ENCODE data around the gene ARL15. TPM values are rescaled to one million over a fixed set of nuclear protein-coding genes. Genes with fewer than 3 reads are reported as not detected.

ARL15 gene
- total RNA-seq, 1 experiment from 2014 or later = 6.9 TPM

GRCh38 chr5:54184806-54185205, 125.6 kb downstream of the ARL15 start:
- Histone ChIP-seq H3K27ac (ENCODE audit: low read length) (no peak overlapping the region), H3K9me3 (ENCODE audit: low read length) (no peaks in the 10 kb centered on the region), H3K4me1 (ENCODE audit: insufficient read depth, low read length) (no peaks in the 10 kb centered on the region), H2AFZ (ENCODE audit: low read length) (no peak overlapping the region), H3K27me3 (ENCODE audit: low read length) (no peaks in the 10 kb centered on the region), H3K4me3 (ENCODE audit: low read length) (no peak overlapping the region), H3K9ac (ENCODE audit: low read length) (no peak overlapping the region), H4K20me1 (ENCODE audit: low read length) (no peaks in the 10 kb centered on the region), H3K79me2 (ENCODE audit: low read length) (no peaks in the 10 kb centered on the region), H3F3A (ENCODE audit: low read length, unreplicated experiment) (no peaks in the 10 kb centered on the region), H3K9me2 (replicated peaks; ENCODE audit: low read length) (no peaks in the 10 kb centered on the region), H3K36me3 (ENCODE audit: low read depth, low read length) (no peaks in the 10 kb centered on the region), H3K4me2 (ENCODE audit: low read length) (no peak overlapping the region)
- no peak for ATAC-seq
- ChIA-PET CTCF (no interaction called here), POLR2A (ENCODE audit: unreplicated experiment) (interaction anchor here (0.7 kb wide), 1 partner anchor 1197 kb away, joined by 31 read pairs; no protein-coding TSS in a partner anchor)
- intact Hi-C loops (cut with micrococcal nuclease) = no loop called here
- BruUV-seq (replicated peaks) = no TSS peak
- no peak for TF ChIP-seq EZH2 (IDR thresholded peaks at IDR 0.05; ENCODE audit: low read length, unreplicated experiment)
- TF ChIP-seq CTCF (conservative IDR thresholded peaks at IDR 0.05; ENCODE audit: low read depth, low read length) = no peak
- TF ChIP-seq EZH2phosphoT487 (IDR thresholded peaks at IDR 0.05; ENCODE audit: borderline replicate concordance, low read length) = no peak
- DNase-seq = no peak

GRCh38 chr5:54180630-54181031, 129.7 kb downstream of the ARL15 start:
- ATAC-seq (no peak), DNase-seq (no peak)
- Histone ChIP-seq H2AFZ (ENCODE audit: low read length) (no peak overlapping the region), H3K4me1 (ENCODE audit: insufficient read depth, low read length) (no peaks in the 10 kb centered on the region), H3K9me2 (replicated peaks; ENCODE audit: low read length) (no peaks in the 10 kb centered on the region), H3K27me3 (ENCODE audit: low read length) (no peaks in the 10 kb centered on the region), H3K4me2 (ENCODE audit: low read length) (no peak overlapping the region), H4K20me1 (ENCODE audit: low read length) (no peaks in the 10 kb centered on the region), H3K36me3 (ENCODE audit: low read depth, low read length) (no peaks in the 10 kb centered on the region), H3K9me3 (ENCODE audit: low read length) (no peaks in the 10 kb centered on the region), H3K27ac (ENCODE audit: low read length) (no peak overlapping the region), H3F3A (ENCODE audit: low read length, unreplicated experiment) (no peaks in the 10 kb centered on the region), H3K9ac (ENCODE audit: low read length) (no peak overlapping the region), H3K4me3 (ENCODE audit: low read length) (no peak overlapping the region), H3K79me2 (ENCODE audit: low read length) (no peaks in the 10 kb centered on the region)
- intact Hi-C loops (cut with micrococcal nuclease) = no loop called here
- no peak for TF ChIP-seq CTCF (conservative IDR thresholded peaks at IDR 0.05; ENCODE audit: low read depth, low read length)
- no peak for TF ChIP-seq EZH2phosphoT487 (IDR thresholded peaks at IDR 0.05; ENCODE audit: borderline replicate concordance, low read length)
- no peak for TF ChIP-seq EZH2 (IDR thresholded peaks at IDR 0.05; ENCODE audit: low read length, unreplicated experiment)
- BruUV-seq (replicated peaks) = no TSS peak
- CTCF ChIA-PET = no interaction called here
- POLR2A ChIA-PET (ENCODE audit: unreplicated experiment) = no interaction called here

DNA sequence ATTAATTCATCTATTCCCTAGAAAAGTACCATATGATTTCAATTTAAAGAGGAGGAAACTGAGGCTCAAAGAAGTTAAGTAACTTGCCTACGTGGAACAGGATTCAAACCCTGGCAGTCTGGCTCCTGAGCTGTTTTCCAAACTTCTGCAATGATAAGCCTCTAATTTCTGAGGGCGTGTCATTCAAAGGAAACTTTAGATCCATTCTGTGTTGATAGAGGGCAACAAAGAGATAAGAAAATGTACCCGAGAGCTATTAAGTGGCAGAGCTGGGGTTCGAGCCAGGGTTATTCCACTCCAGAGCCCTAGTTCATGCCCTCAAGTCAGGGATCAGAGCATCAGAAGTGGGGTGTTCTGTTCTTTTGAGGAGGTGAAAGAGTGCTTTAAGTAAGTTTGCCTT, 131.4 kb downstream of the ARL15 start:
- no peaks in the 10 kb centered on the region for H3K4me1 ChIP-seq (ENCODE audit: insufficient read depth, low read length)

More for the DNA sequence above, 131.4 kb downstream of the ARL15 start:
- Histone ChIP-seq H3K4me2 (ENCODE audit: low read length) (no peak overlapping the region), H3F3A (ENCODE audit: low read length, unreplicated experiment) (no peaks in the 10 kb centered on the region), H3K27ac (ENCODE audit: low read length) (no peak overlapping the region), H3K9ac (ENCODE audit: low read length) (no peak overlapping the region), H3K79me2 (ENCODE audit: low read length) (no peaks in the 10 kb centered on the region), H3K9me2 (replicated peaks; ENCODE audit: low read length) (no peaks in the 10 kb centered on the region), H4K20me1 (ENCODE audit: low read length) (no peaks in the 10 kb centered on the region), H3K9me3 (ENCODE audit: low read length) (no peaks in the 10 kb centered on the region), H3K36me3 (ENCODE audit: low read depth, low read length) (no peaks in the 10 kb centered on the region), H3K27me3 (ENCODE audit: low read length) (no peaks in the 10 kb centered on the region), H2AFZ (ENCODE audit: low read length) (no peak overlapping the region), H3K4me3 (ENCODE audit: low read length) (no peak overlapping the region)
- POLR2A ChIA-PET (ENCODE audit: unreplicated experiment) = no interaction called here
- ATAC-seq (no peak), DNase-seq (no peak)
- intact Hi-C loops (cut with micrococcal nuclease) = no loop called here
- TF ChIP-seq EZH2phosphoT487 (IDR thresholded peaks at IDR 0.05; ENCODE audit: borderline replicate concordance, low read length) (no peak), CTCF (conservative IDR thresholded peaks at IDR 0.05; ENCODE audit: low read depth, low read length) (no peak), EZH2 (IDR thresholded peaks at IDR 0.05; ENCODE audit: low read length, unreplicated experiment) (no peak)
- no TSS peak for BruUV-seq (replicated peaks)
- CTCF ChIA-PET = no interaction called here

Data from PC-3 (cell line).